ENCODE results near the gene STAG1. TPM values are rescaled to one million over a fixed set of nuclear protein-coding genes. Genes with fewer than 3 reads are reported as not detected.

Gene STAG1
- total RNA-seq, 1 experiment from 2014 or later, result 43.7 TPM

- no peaks in the 10 kb centered on the region for H3K27me3 ChIP-seq (ENCODE audit: control insufficient read depth, insufficient read depth, low read length)
- intact Hi-C loops (cut with micrococcal nuclease; ENCODE audit: unreplicated experiment), result no loop called here
- BruUV-seq (replicated peaks), result no TSS peak
- TF ChIP-seq TCF7L2 (IDR thresholded peaks at IDR 0.05; ENCODE audit: low read depth, low read length), result no peak
- TF ChIP-seq SIN3A (IDR thresholded peaks at IDR 0.05; ENCODE audit: borderline replicate concordance, insufficient read depth, low read depth, low read length), result no peak
- TF ChIP-seq, protein P1, sequence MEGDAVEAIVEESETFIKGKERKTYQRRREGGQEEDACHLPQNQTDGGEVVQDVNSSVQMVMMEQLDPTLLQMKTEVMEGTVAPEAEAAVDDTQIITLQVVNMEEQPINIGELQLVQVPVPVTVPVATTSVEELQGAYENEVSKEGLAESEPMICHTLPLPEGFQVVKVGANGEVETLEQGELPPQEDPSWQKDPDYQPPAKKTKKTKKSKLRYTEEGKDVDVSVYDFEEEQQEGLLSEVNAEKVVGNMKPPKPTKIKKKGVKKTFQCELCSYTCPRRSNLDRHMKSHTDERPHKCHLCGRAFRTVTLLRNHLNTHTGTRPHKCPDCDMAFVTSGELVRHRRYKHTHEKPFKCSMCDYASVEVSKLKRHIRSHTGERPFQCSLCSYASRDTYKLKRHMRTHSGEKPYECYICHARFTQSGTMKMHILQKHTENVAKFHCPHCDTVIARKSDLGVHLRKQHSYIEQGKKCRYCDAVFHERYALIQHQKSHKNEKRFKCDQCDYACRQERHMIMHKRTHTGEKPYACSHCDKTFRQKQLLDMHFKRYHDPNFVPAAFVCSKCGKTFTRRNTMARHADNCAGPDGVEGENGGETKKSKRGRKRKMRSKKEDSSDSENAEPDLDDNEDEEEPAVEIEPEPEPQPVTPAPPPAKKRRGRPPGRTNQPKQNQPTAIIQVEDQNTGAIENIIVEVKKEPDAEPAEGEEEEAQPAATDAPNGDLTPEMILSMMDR (IDR thresholded peaks at IDR 0.05), result no peak
- no peak for TF ChIP-seq REST (IDR thresholded peaks at IDR 0.05; ENCODE audit: insufficient read depth in 1 of 2, low read depth in 2 of 2, low read length in 1 of 2)
- no peak for TF ChIP-seq POLR2AphosphoS5 (IDR thresholded peaks at IDR 0.05; ENCODE audit: low read depth, low read length)
- ATAC-seq, result no peak
- DNase-seq (ENCODE audit: low read depth, low spot score), result no peak
- no peaks in the 10 kb centered on the region for H3K4me1 ChIP-seq (ENCODE audit: control insufficient read depth, insufficient read depth, low read length)
- ChIA-PET POLR2A (no interaction called here), CTCF (interaction anchor here (0.6 kb wide), 1 partner anchor 742 kb away, joined by 11 read pairs; no protein-coding TSS in a partner anchor)
- H3K27ac ChIP-seq (ENCODE audit: low read length), result no peak overlapping the region
- H3K4me3 ChIP-seq (ENCODE audit: low read depth in 2 of 2, low read length in 2 of 2), result no peak overlapping the region
- in situ Hi-C loops (cut with HindIII; ENCODE audit: low pct_unique_long_range_greater_than_20kb, low sequenced_read_pairs), result no loop called here
- peaks cover 4% of the 10 kb centered on the region; the same call in 1 of the 2 replicates for H3K36me3 ChIP-seq (ENCODE audit: control insufficient read depth, insufficient read depth, low read length)
- H3K9me3 ChIP-seq (ENCODE audit: control insufficient read depth, insufficient read depth, low read depth, low read length), result no peaks in the 10 kb centered on the region
These were observed 459.7 kb downstream of the STAG1 start for GRCh38 chr3:136292500-136292899.

DNA sequence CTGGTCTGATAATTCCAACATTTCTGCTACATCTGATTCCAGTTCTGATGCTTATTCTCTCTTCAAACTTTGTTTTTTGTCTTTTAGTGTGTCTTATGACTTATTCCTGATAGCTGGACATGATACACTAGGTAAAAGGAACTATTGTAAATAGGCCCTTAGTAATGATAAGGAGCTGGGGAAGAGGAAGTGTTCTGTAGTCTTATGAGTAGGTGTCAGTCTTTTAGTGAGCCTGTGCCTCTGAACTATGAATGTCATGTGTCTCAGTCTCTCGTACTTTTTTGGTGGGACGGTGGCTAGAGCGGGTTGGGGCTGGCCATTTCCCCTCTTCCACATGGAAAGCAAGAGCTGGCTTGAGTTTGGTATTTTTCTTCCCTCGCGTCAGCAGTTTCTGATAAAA is 460.9 kb downstream of the STAG1 start:
- intact Hi-C loops (cut with micrococcal nuclease; ENCODE audit: unreplicated experiment), result no loop called here
- CTCF ChIA-PET, result no interaction called here
- TF ChIP-seq POLR2AphosphoS5 (IDR thresholded peaks at IDR 0.05; ENCODE audit: low read depth, low read length) (no peak), REST (IDR thresholded peaks at IDR 0.05; ENCODE audit: insufficient read depth in 1 of 2, low read depth in 2 of 2, low read length in 1 of 2) (no peak), SIN3A (IDR thresholded peaks at IDR 0.05; ENCODE audit: borderline replicate concordance, insufficient read depth, low read depth, low read length) (no peak), TCF7L2 (IDR thresholded peaks at IDR 0.05; ENCODE audit: low read depth, low read length) (no peak)
- TF ChIP-seq, protein P1 (IDR thresholded peaks at IDR 0.05), result no peak
- Histone ChIP-seq H3K9me3 (ENCODE audit: control insufficient read depth, insufficient read depth, low read depth, low read length) (no peaks in the 10 kb centered on the region), H3K36me3 (ENCODE audit: control insufficient read depth, insufficient read depth, low read length) (peaks cover 4% of the 10 kb centered on the region; the same call in 1 of the 2 replicates), H3K4me3 (ENCODE audit: low read depth in 2 of 2, low read length in 2 of 2) (no peak overlapping the region), H3K4me1 (ENCODE audit: control insufficient read depth, insufficient read depth, low read length) (no peaks in the 10 kb centered on the region), H3K27me3 (ENCODE audit: control insufficient read depth, insufficient read depth, low read length) (no peaks in the 10 kb centered on the region), H3K27ac (ENCODE audit: low read length) (no peak overlapping the region)
- no peak for DNase-seq (ENCODE audit: low read depth, low spot score)
- BruUV-seq (replicated peaks), result no TSS peak
- in situ Hi-C loops (cut with HindIII; ENCODE audit: low pct_unique_long_range_greater_than_20kb, low sequenced_read_pairs), result no loop called here
- no peak for ATAC-seq
- POLR2A ChIA-PET, result no interaction called here

Measured in Panc1 (cell line).